SH-SY5Y (cell line): ENCODE measurements around the gene WDR48.

Experiments used
- GATA2 ChIP-seq: IDR thresholded peaks from 2 replicates; pipeline ENCODE4 v1.6.1; 2011; ENCODE audit warnings: mild to moderate bottlenecking, low read depth, low read length
- GATA3 ChIP-seq: IDR thresholded peaks from 2 replicates; pipeline ENCODE4 v1.6.1; 2011; ENCODE audit warnings: low read depth, mild to moderate bottlenecking, low read length, moderate library complexity

DNA sequence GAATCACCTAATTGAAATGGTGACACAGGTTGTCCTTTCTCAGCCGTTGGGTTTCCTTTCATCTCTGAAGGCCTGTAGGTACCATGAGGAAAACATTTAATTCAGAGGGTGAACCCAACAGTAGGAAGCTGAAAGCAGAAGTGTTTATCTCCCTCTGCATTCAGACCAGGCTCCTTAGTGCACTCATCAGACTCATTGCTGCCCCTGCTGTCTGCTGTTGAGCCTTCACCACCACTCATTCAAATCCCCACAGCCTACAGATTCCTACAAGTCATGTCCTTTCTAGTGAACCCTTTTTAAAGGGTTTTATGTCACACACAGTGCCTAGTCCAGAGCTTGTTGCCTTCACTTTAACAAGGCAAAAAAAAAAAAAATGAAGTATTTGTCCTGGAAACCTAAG is 13.4 kb downstream of the WDR48 start:
- no peak for TF ChIP-seq GATA2
- TF ChIP-seq GATA3, result no peak
